GM19193 (cell line): ENCODE measurements around the gene NT5C.

Experiments used
- POLR2A ChIP-seq: IDR thresholded peaks from 4 replicates; pipeline ENCODE4 v1.6.1; 2011; ENCODE audit not compliant: insufficient read depth, insufficient read length; ENCODE audit errors: extremely low read depth

The NT5C gene

GRCh38 chr17:75126954-75127353 is 4.6 kb downstream of the NT5C start:
- TF ChIP-seq POLR2A: no peak

DNA sequence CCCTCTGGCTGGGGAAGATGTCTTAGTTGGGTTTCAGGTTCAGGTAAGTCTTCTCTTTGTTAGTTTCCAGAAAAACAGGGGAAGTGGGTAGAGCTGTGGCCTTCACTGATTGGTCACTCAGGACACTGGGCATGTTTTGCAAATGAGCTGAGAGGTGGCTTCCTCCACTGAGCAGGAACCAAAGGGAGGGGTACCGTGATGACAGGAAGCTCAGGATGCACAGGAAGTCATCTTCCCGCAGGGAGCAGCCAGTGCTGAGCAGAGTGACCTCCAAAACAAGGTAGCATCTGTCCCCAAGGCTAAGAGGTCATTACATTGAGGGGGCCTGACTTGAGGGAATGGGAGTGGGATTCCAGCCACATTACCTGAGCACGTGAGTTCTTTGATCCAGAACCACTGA is 5.6 kb downstream of the NT5C start:
- TF ChIP-seq POLR2A: peak; percentile 14

DNA sequence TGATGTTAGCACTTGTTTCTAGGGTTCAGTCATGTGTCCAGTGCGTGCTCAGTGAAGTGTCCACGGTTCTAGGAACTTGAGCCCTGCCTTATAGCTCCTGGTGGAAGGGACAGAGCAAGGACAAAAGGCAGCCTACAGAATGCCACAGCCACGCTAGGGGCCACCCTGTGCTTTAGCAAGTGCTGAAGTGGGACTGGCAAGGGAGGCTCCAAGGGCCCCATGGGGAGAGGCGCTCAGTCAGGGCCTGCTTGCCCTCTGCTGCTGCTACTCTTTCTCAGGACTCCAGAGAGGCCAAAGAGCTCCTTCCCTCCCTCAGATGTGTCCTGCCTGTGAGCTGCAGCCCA is 6.8 kb downstream of the NT5C start:
- TF ChIP-seq POLR2A: no peak

- no peak for TF ChIP-seq POLR2A
Observed at GRCh38 chr17:75124041-75124818, 7.3 kb downstream of the NT5C start.

- TF ChIP-seq POLR2A: no peak
Observed at GRCh38 chr17:75118307-75118706, 13.2 kb downstream of the NT5C start.

- no peak for TF ChIP-seq POLR2A
Observed at GRCh38 chr17:75116737-75117136, 14.8 kb downstream of the NT5C start.

- no peak for TF ChIP-seq POLR2A
Observed at GRCh38 chr17:75115555-75115954, 16.0 kb downstream of the NT5C start.

DNA sequence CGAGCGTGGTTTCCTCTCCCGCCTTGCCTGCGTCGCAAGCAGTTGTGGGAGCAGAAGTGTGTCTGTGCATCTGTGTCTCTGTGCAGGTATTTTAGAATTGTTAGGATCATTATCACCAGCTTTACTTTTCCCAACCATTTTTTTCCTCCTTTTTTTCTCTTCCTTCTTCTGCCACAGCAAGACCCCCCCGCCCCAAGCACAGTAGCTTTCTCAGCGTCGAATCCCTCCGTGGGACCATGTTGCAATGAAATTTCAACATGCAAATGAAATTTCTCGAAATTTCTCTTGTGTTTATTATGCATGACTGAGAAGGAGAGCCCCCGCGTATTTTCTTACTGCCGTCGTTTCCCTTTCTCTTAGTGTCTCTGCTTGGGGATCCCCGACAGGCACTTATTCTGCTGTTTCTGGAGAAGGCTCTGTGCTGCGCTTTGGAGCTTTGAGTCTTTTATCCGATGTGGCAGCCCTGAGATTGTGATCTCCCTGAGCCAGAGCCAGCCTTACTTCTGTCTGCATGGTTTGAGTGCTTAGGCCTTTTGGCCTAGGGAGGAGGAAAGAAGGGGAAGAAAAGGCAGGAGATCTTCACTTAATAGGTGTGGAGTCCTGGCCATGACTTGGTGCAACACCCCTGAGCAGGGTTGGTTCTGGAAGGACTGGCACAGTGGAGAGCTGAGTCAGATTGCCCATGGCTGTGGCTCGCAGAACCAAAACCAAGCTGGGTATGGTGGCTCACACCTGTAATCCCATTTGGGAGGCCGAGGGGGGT is 16.8 kb downstream of the NT5C start:
- no peak for TF ChIP-seq POLR2A

GRCh38 chr17:75113798-75114551 is 17.6 kb downstream of the NT5C start:
- no peak for TF ChIP-seq POLR2A

GRCh38 chr17:75111777-75112335 is 19.7 kb downstream of the NT5C start:
- no peak for TF ChIP-seq POLR2A

DNA sequence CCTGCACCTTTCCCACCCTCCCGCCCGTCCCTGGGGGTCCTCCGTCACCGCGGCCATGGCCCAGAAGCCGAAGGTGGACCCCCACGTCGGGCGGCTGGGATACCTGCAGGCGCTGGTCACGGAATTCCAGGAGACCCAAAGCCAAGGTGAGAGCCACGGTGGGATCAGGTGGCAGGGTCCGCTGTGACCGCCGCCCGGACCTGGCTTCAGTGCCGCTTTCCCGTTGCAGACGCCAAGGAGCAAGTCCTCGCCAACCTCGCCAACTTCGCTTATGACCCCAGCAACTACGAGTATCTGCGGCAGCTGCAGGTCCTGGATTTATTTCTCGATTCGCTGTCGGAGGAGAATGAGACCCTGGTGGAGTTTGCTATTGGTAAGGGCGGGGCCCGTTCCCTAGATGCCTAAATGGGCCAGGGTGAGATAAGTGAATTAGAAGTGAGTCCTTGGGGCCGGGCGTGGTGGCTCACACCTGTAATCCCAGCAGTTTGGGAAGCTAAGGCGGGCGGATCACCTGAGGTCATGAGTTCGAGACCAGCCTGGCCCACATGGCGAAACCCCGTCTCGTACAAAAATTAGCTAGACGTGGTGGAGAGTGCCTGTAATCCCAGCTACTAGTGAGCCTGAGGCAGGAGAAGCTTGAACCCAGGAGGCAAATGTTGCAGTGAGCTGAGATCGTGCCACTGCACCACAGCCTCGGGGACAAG is 21.2 kb downstream of the NT5C start:
- TF ChIP-seq POLR2A: no peak

GRCh38 chr17:75109407-75110233 is 21.9 kb downstream of the NT5C start, which contains the start of gene ARMC7:
Gene ARMC7 (plus strand): TSS chr17:75109969. CDS start chr17:75110289, 320 bp downstream.
- peak; percentile 94 for TF ChIP-seq POLR2A

DNA sequence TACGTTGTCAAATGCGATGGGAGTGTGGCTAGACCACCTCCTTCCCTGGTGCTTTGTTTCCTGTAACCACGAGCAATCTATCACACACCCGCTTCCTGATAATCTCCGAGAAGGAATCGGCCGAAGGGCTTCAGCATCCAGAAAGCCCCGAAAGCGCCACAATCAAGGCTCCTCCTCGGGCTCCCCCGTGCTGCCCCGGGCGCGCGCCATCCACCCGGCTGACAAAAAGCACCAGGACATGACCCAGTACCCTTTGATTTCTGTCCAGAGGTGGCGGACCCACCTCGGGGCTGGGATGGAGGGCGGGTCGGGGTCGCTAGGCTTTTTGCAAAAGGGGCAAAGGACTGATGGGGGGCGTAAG is 22.5 kb downstream of the NT5C start:
- no peak for TF ChIP-seq POLR2A

DNA sequence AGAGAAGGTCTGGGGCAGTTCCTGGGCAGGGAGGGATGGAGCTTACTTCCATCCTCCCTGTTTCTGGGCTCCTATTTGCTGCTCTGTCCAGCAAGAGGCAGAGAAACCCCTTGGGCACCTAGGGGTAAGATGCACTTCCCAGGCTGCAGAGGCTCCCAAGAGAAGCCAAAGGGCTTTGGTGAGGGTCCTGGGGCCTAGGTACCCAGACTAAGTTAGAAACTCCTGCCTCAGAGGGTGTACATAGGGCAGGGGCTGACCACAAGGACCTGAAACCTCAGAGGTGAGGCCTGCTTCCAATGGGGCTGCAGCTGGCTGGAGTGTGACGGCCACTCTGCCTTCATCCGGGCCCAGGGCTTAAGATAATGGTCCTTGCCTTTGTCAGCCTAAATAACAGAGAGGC is 23.3 kb downstream of the NT5C start:
- no peak for TF ChIP-seq POLR2A
